GM12878 (cell line): ENCODE data around the gene RIF1. TPM values are rescaled to one million over a fixed set of nuclear protein-coding genes. Genes with fewer than 3 reads are reported as not detected.

Source experiments
- ATAC-seq: fragments of 200-7000 bp; cut with Tn5 transposase; 3 replicates; pipeline ENCODE4 v1.9.1; 2020; ENCODE audit warnings: mild to moderate bottlenecking, moderate library complexity
- BruUV-seq: library from RNA; stranded (reverse); fragments of 400-500 nt; replicated peaks from 2 replicates; lab custom pipeline; 2021; lab: Mats Ljungman, UMichigan
- CTCF ChIA-PET: fragments of 300-600 bp; sonication (Branson Sonifier 250); formaldehyde crosslinking; extraction: SDS; loops from one replicate; lab custom pipeline; 2021; ENCODE audit warnings: inconsistent platforms; lab: Yijun Ruan, JAX
- POLR2A ChIA-PET: fragments of 350-600 bp; formaldehyde crosslinking; extraction: SDS; loops from one replicate; lab custom pipeline; 2021; ENCODE audit warnings: inconsistent platforms; lab: Charles Lee
- RAD21 ChIA-PET: fragments of 300-600 bp; sonication (Branson Sonifier 250); formaldehyde crosslinking; loops from one replicate; lab custom pipeline; 2023; ENCODE audit warnings: antibody characterized with exemption; ENCODE audit not compliant: unreplicated experiment; lab: Charles Lee
- SMC1A ChIA-PET: fragments of 300-600 bp; sonication (Branson Sonifier 250); formaldehyde crosslinking; loops from one replicate; lab custom pipeline; 2023; ENCODE audit not compliant: unreplicated experiment, uncharacterized antibody; lab: Charles Lee
- DNase-seq: peaks from one replicate; pipeline ENCODE4 v3.0.0-alpha.2; 2011; ENCODE audit warnings: low read depth, low spot score
- FAIRE-seq: peaks from 3 replicates; lab custom pipeline; 2011; peaks lifted over from hg19 to GRCh38; lab: Jason Lieb, UNC
- H2AFZ ChIP-seq: 2 replicates; pipeline ENCODE4 v1.6.0; 2011; ENCODE audit warnings: low read depth, low read length, control low read depth; ENCODE audit not compliant: control insufficient read depth
- H3K27ac ChIP-seq: 2 replicates; pipeline ENCODE4 v1.5.1; 2011; ENCODE audit warnings: control low read depth; ENCODE audit not compliant: control insufficient read depth, insufficient read depth
- H3K27me3 ChIP-seq, 2 experiments: replicated peaks in 1 of 2; 2 replicates each; pipeline versions ENCODE4 v1.6.0 to v1.6.1; 2011; ENCODE audit warnings: low read length in 1 of 2; ENCODE audit not compliant: control insufficient read depth in 2 of 2, insufficient read depth in 2 of 2
- H3K36me3 ChIP-seq, 2 experiments: 2 replicates each; pipeline ENCODE4 v1.5.1; 2011; ENCODE audit warnings: low read length in 1 of 2; ENCODE audit not compliant: control insufficient read depth in 2 of 2, insufficient read depth in 2 of 2
- H3K4me1 ChIP-seq: 2 replicates; pipeline ENCODE4 v1.6.1; 2011; ENCODE audit warnings: mild to moderate bottlenecking, low read length, moderate library complexity, mixed read lengths; ENCODE audit not compliant: control insufficient read depth, insufficient read depth
- H3K4me2 ChIP-seq: 2 replicates; pipeline ENCODE4 v1.6.0; 2011; ENCODE audit warnings: control low read depth; ENCODE audit not compliant: control insufficient read depth, insufficient read depth
- H3K4me3 ChIP-seq: fragments of 200-600 bp; sonication (generic); 2 replicates; pipeline ENCODE4 v1.5.1; 2016
- H3K79me2 ChIP-seq: 2 replicates; pipeline ENCODE4 v1.6.0; 2011; ENCODE audit warnings: low read length; ENCODE audit not compliant: control insufficient read depth, insufficient read depth
- H3K9ac ChIP-seq: 2 replicates; pipeline ENCODE4 v1.8.0; 2011; ENCODE audit warnings: low read length, control low read depth, mixed read lengths; ENCODE audit not compliant: control insufficient read depth, insufficient read depth
- H3K9me3 ChIP-seq: replicated peaks from 3 replicates; pipeline ENCODE4 v1.5.1; 2011; ENCODE audit warnings: mild to moderate bottlenecking, low read length; ENCODE audit not compliant: control insufficient read depth, insufficient read depth
- H4K20me1 ChIP-seq: 2 replicates; pipeline ENCODE4 v1.6.0; 2011; ENCODE audit not compliant: control insufficient read depth, insufficient read depth
- BMI1 ChIP-seq: fragments of 450-650 bp; IDR thresholded peaks from 2 replicates; pipeline ENCODE4 v1.6.1; 2016; ENCODE audit warnings: mild to moderate bottlenecking, moderate library complexity, borderline replicate concordance
- ETV6 ChIP-seq, 2 experiments: fragments of 450-650 bp in 1 of 2; IDR thresholded peaks in 1 of 2; conservative IDR thresholded peaks in 1 of 2; 2 replicates each; pipeline ENCODE4 v1.6.1; 2014; ENCODE audit warnings: antibody characterized with exemption in 1 of 2, borderline replicate concordance in 1 of 2, low read depth in 1 of 2, mild to moderate bottlenecking in 1 of 2, moderate library complexity in 1 of 2
- GABPA ChIP-seq: IDR thresholded peaks from 2 replicates; pipeline ENCODE4 v1.6.1; 2014; ENCODE audit warnings: antibody characterized with exemption, low read depth, mild to moderate bottlenecking, inconsistent platforms
- JUNB ChIP-seq: IDR thresholded peaks from 2 replicates; pipeline ENCODE4 v1.6.1; 2016; ENCODE audit warnings: antibody characterized with exemption, mild to moderate bottlenecking
- MEF2B ChIP-seq: fragments of 450-650 bp; IDR thresholded peaks from 2 replicates; pipeline ENCODE4 v1.6.1; 2018; ENCODE audit warnings: mild to moderate bottlenecking, moderate library complexity; ENCODE audit not compliant: partially characterized antibody, poor library complexity, severe bottlenecking
- NFYB ChIP-seq: IDR thresholded peaks from 2 replicates; pipeline ENCODE4 v1.6.1; 2011; ENCODE audit warnings: low read depth, mild to moderate bottlenecking, low read length, improper control_type of control experiment, moderate library complexity; ENCODE audit not compliant: insufficient read depth
- POLR2A ChIP-seq: IDR thresholded peaks from 2 replicates; pipeline ENCODE4 v1.6.1; 2011; ENCODE audit warnings: low read depth, mild to moderate bottlenecking, low read length
- SREBF2 ChIP-seq: IDR thresholded peaks from 2 replicates; pipeline ENCODE4 v1.6.1; 2012; ENCODE audit warnings: mild to moderate bottlenecking, low read length
- STAT3 ChIP-seq: IDR thresholded peaks from 2 replicates; pipeline ENCODE4 v1.6.1; 2011; ENCODE audit warnings: low read depth, low read length, improper control_type of control experiment
- TCF7 ChIP-seq: IDR thresholded peaks from 2 replicates; pipeline ENCODE4 v1.6.1; 2014; ENCODE audit warnings: antibody characterized with exemption, borderline replicate concordance
- WGBS: methylation state at CpG from one replicate; pipeline ENCODE4 v1.1.6; 2016; ENCODE audit warnings: low lambda C conversion rate; ENCODE audit not compliant: insufficient replicate concordance, insufficient coverage; ENCODE audit errors: missing lambda C conversion rate; 5-methylcytosine and 5-hydroxymethylcytosine counted together
- in situ Hi-C: fragments of 300-500 bp; cut with MboI; formaldehyde crosslinking; loops from 9 replicates; pipeline ENCODE4 v1.14.3; 2018; ENCODE audit warnings: mixed read lengths
- intact Hi-C: fragments of 100-400 bp; cut with micrococcal nuclease; formaldehyde crosslinking; loops from one replicate; pipeline ENCODE4 v1.14.2; 2022; ENCODE audit not compliant: unreplicated experiment
- polyA plus RNA-seq, 11 experiments: library from polyadenylated mRNA; depleted of rRNA in 4 of 11; unstranded in 6 of 11; stranded (reverse) in 5 of 11; fragments of >200 nt; fragmentation: Nextera tagmentation in 4 of 11; fragmentation: Illumina TruSeq in 1 of 11; extraction: Ambion mirVana in 4 of 11; extraction: Trizol in 1 of 11; gene quantifications; 1 replicate in 1 of 11; 2 replicates in 10 of 11; pipeline versions ENCODE4 v1.2.1 to v1.2.3, GENCODE V29; 2011 to 2016; ENCODE audit warnings: inconsistent platforms in 2 of 11, missing spikeins in 2 of 11, low read depth in 1 of 11
- total RNA-seq, 4 experiments: library from RNA; depleted of rRNA in 3 of 4; stranded (reverse); fragments of >200 nt in 3 of 4; fragmentation: Illumina TruSeq in 1 of 4; extraction: Trizol in 1 of 4; gene quantifications; 2 replicates each; pipeline versions ENCODE4 v1.2.1 to v1.2.3, GENCODE V29; 2013 to 2021
- TF ChIP-seq, protein P1 (sequence below): IDR thresholded peaks from 2 replicates; pipeline ENCODE4 v1.6.1; 2011; ENCODE audit warnings: low read depth, low read length, improper control_type of control experiment, borderline replicate concordance

The RIF1 gene
- total and polyA plus RNA-seq, 10 of the 15 experiments (the other 5 are each of a cell fraction or from before 2014, with no cell fraction given), result 6.3 to 63.2 (median 34.4) TPM

- Histone ChIP-seq H4K20me1 (no peaks in the 10 kb centered on the region), H3K27ac (no peak overlapping the region), H3K27me3 (no peaks in the 10 kb centered on the region), H3K36me3 (peaks cover 0 to 13% of the 10 kb centered on the region in 2 experiments; a peak in 3 of 4 replicates), H3K4me1 (peaks cover 4% of the 10 kb centered on the region), H3K4me2 (no peak overlapping the region), H3K9ac (no peak overlapping the region), H3K9me3 (no peaks in the 10 kb centered on the region; the same call in 2 of the 3 replicates), H2AFZ (no peak overlapping the region), H3K4me3 (no peak overlapping the region), H3K79me2 (no peaks in the 10 kb centered on the region)
- TF ChIP-seq POLR2A, result no peak
- TF ChIP-seq SREBF2, result no peak
- no peak for TF ChIP-seq STAT3
- no peak for TF ChIP-seq MEF2B
- no peak for TF ChIP-seq BMI1
- no peak for TF ChIP-seq NFYB
- DNase-seq (no peak), ATAC-seq (no peak), FAIRE-seq (no peak)
- ChIA-PET RAD21 (no interaction called here), CTCF (no interaction called here), POLR2A (no interaction called here), SMC1A (no interaction called here)
- intact Hi-C loops (no loop called here), in situ Hi-C loops (no loop called here)
- BruUV-seq, result no TSS peak
- over 99% methylated on average over 4 of the region's 4 CpGs for WGBS
These were observed 68.3 kb downstream of the RIF1 start for GRCh38 chr2:151478011-151478410.

GRCh38 chr2:151481744-151482143 lies 72.0 kb downstream of the RIF1 start:
- peaks cover 3% of the 10 kb centered on the region; the same call in 2 of the 3 replicates for H3K9me3 ChIP-seq
- intact Hi-C loops (no loop called here), in situ Hi-C loops (no loop called here)
- no peaks in the 10 kb centered on the region for H3K79me2 ChIP-seq
- ChIA-PET RAD21 (no interaction called here), POLR2A (no interaction called here), CTCF (no interaction called here), SMC1A (no interaction called here)
- no peak overlapping the region for H3K4me2 ChIP-seq
- TF ChIP-seq GABPA (0 out of 2 replicates have a peak, but pooled peaks have one; percentile 31), JUNB (peak; percentile 57), ETV6 (conservative IDR thresholded peaks at IDR 0.05 in 1 of 2, IDR thresholded peaks at IDR 0.05 in 1 of 2; ENCODE audit: borderline replicate concordance in 1 of 2, low read depth in 1 of 2) (peak in 1 of 2 experiments; percentile 10; a peak in 1 of 4 replicates), TCF7 (0 out of 2 replicates have a peak, but pooled peaks have one; percentile 14)
- TF ChIP-seq, protein P1, sequence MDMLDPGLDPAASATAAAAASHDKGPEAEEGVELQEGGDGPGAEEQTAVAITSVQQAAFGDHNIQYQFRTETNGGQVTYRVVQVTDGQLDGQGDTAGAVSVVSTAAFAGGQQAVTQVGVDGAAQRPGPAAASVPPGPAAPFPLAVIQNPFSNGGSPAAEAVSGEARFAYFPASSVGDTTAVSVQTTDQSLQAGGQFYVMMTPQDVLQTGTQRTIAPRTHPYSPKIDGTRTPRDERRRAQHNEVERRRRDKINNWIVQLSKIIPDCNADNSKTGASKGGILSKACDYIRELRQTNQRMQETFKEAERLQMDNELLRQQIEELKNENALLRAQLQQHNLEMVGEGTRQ, result no peak
- 33% methylated on average over 5 of the region's 5 CpGs for WGBS
- no peak overlapping the region for H2AFZ ChIP-seq
- no peak for DNase-seq
- H4K20me1 ChIP-seq, result no peaks in the 10 kb centered on the region
- H3K4me1 ChIP-seq, result peaks cover 4% of the 10 kb centered on the region
- H3K4me3 ChIP-seq, result no peak overlapping the region
- ATAC-seq, result peak; percentile 57
- no peak overlapping the region for H3K27ac ChIP-seq
- no TSS peak for BruUV-seq
- peaks cover 2 to 9% of the 10 kb centered on the region in 2 experiments for H3K36me3 ChIP-seq
- H3K27me3 ChIP-seq, result no peaks in the 10 kb centered on the region
- FAIRE-seq, result no peak
- no peak overlapping the region for H3K9ac ChIP-seq
